ENCODE results near the gene GSTO1.

The GSTO1 gene

GRCh38 chr10:104279550-104280259 lies 25.0 kb downstream of the GSTO1 start:
- DNase-seq: no peak

- DNase-seq: no peak
These were observed 27.0 kb downstream of the GSTO1 start for GRCh38 chr10:104281694-104282093.

- no peak for DNase-seq
These were observed 30.2 kb downstream of the GSTO1 start for GRCh38 chr10:104284846-104285245.

GRCh38 chr10:104286939-104287338 lies 32.2 kb downstream of the GSTO1 start:
- no peak for DNase-seq

- DNase-seq: no peak
These were observed 33.7 kb downstream of the GSTO1 start for GRCh38 chr10:104288355-104288754.

- peak; percentile 87 for DNase-seq
These were observed 36.8 kb downstream of the GSTO1 start for GRCh38 chr10:104291439-104291951.

GRCh38 chr10:104293011-104293410 lies 38.3 kb downstream of the GSTO1 start:
- DNase-seq: no peak

- DNase-seq: no peak
These were observed 39.2 kb downstream of the GSTO1 start for GRCh38 chr10:104293781-104294321.

- no peak for DNase-seq
These were observed 42.2 kb downstream of the GSTO1 start for GRCh38 chr10:104296687-104297436.

GRCh38 chr10:104297697-104298660 lies 43.3 kb downstream of the GSTO1 start:
- peak; percentile 10 for DNase-seq

- DNase-seq: no peak
These were observed 44.6 kb downstream of the GSTO1 start for GRCh38 chr10:104299031-104299904.

- no peak for DNase-seq
These were observed 45.5 kb downstream of the GSTO1 start for GRCh38 chr10:104300002-104300735.

- peak; percentile 30 for DNase-seq
These were observed 46.1 kb downstream of the GSTO1 start for GRCh38 chr10:104300736-104301292.

- DNase-seq: no peak
These were observed 47.4 kb downstream of the GSTO1 start for GRCh38 chr10:104301907-104302690.

GRCh38 chr10:104303594-104304355 lies 49.1 kb downstream of the GSTO1 start:
- no peak for DNase-seq

GRCh38 chr10:104304356-104304745 lies 49.7 kb downstream of the GSTO1 start:
- DNase-seq: no peak

- DNase-seq: no peak
These were observed 50.2 kb downstream of the GSTO1 start for GRCh38 chr10:104304927-104305326.

GRCh38 chr10:104306897-104307296 lies 52.2 kb downstream of the GSTO1 start:
- DNase-seq: no peak
